ENCODE results near the gene IFNLR1. TPM values are rescaled to one million over a fixed set of nuclear protein-coding genes. Genes with fewer than 3 reads are reported as not detected.

The IFNLR1 gene
- total RNA-seq, 1 experiment from 2014 or later = 4.1 TPM

DNA sequence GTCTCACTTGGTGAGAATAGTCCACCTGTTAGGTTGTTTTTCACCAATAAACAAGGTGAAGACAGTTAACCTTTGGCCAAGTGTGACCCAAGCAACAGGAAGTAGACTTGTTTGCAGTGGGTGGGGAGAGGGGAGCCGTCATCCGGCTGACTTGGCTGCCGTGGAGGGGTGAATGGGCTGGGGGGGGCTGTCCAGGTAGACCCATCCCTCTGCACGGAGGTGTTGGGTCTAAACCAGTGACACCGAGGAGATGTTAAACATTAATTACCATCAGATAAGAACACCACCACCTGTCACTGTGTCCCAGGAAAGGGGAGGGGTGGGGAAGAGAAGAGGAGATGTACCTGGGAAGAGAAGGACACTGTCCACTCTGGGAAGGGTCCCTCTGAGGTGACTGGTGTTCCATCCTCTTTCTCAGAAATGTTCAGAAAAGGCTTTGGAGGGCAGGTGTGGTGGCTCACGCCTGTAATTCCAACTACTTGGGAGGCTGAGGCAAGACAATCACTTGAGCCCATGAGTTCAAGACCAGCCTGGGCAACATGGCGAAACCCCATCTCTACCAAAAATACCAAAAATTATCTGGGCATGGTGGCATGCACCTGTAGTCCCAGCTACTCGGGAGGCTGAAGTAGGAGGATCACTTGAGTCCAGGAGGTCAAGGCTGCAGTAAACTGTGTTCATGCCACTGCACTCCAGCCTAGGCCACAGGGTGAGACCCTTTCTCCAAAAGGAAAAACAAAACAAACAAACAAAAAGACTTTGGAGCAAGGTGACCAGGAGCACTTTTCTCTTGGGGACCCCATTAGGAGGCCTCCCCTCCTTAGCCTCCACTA is 68.5 kb downstream of the IFNLR1 start:
- DNase-seq (ENCODE audit: low read depth) = no peak
- in situ Hi-C loops (cut with HindIII; ENCODE audit: low pct_unique_long_range_greater_than_20kb, low sequenced_read_pairs) = no loop called here

- in situ Hi-C loops (cut with HindIII; ENCODE audit: low pct_unique_long_range_greater_than_20kb, low sequenced_read_pairs) = no loop called here
Observed at GRCh38 chr1:24117722-24118409, 69.2 kb downstream of the IFNLR1 start.

DNA sequence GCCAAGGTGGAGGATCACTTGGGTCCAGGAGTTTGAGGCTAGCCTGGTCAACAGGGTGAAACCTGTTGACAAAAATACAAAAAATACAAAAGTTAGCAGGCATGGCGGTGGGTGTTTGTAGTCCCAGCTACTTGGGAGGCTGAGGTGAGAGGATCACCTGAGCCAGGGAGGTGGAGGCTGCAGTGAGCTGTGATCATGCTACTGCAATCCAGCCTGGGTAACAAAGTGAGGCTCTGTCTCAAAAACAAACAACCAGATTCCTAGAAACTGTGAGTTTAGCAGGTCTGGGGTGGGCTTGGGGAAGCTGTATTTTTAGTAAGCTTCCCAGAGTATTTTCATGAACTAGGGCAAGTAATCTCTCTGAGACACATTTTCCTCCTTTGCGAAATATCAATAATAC is 70.0 kb downstream of the IFNLR1 start:
- in situ Hi-C loops (cut with HindIII; ENCODE audit: low pct_unique_long_range_greater_than_20kb, low sequenced_read_pairs) = no loop called here
- no peak for DNase-seq (ENCODE audit: low read depth)

More at GRCh38 chr1:24117722-24118409, 69.2 kb downstream of the IFNLR1 start:
- peak; percentile 87 for DNase-seq (ENCODE audit: low read depth)

- no peak for DNase-seq (ENCODE audit: low read depth)
- in situ Hi-C loops (cut with HindIII; ENCODE audit: low pct_unique_long_range_greater_than_20kb, low sequenced_read_pairs) = no loop called here
Observed at GRCh38 chr1:24114753-24115152, 72.3 kb downstream of the IFNLR1 start.

DNA sequence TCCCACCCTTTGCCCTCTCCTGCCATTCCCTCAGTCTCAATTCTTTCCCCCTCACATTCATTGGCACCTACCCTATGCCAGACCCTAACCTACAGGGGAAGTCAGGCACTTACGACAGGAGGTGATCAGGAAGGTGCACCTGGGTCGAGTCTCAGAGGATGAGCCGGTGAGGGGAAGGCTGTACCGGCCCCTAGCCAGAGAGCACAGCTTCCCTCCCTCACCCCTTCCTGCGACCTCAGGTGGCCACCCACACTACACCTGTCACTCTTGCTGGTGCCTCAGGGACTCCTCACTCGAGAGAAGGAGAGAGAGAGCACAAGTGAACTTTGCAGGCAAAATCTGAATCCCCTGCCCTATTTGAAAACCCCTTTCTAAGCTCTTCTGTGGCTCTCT is 73.5 kb downstream of the IFNLR1 start:
- DNase-seq (ENCODE audit: low read depth) = no peak
- in situ Hi-C loops (cut with HindIII; ENCODE audit: low pct_unique_long_range_greater_than_20kb, low sequenced_read_pairs) = no loop called here

DNA sequence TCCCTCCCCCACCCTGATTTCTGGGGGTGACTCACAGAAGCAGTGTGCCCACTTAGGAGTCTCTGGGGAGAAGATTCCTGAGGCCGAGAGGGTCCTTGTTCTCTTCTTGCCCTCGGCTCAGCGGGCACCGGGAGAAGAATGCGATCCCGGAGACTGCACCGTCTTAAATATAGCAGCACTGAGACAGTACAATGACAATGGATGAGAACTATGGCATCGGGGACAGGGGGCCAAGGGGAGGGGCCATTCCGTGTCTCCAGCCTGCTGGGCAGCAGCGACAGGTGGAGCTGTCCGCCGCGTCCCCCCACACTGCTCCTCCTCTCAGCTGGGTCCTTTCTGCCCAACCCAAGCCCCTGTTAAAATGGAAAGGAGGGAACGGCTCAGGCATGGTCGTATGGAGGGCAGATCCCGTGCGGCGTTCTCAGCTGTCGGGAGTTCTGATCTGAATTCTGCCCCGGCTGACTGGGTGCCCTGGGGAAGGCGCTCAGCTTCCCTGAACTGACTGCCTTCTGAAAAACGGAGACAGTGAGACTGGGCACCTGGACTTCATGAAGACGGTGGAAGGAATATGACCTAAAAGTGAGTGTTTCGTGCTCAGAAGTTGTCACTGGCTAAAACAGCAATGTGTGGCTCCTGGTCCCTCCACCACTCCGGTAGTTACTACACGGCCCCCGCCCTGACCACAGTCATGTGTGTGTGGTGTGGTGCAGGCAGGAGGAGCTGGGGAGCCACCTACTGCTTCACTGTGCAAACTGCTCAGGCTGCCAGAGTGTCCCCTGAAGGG is 74.9 kb downstream of the IFNLR1 start, which contains the start of gene MYOM3:
Gene MYOM3 (minus strand): TSS at position 140 of the 784 bp plus-strand sequence. CDS start 3,499 bp downstream, outside the sequence.
- peak; percentile 57 for DNase-seq (ENCODE audit: low read depth)
- in situ Hi-C loops (cut with HindIII; ENCODE audit: low pct_unique_long_range_greater_than_20kb, low sequenced_read_pairs) = no loop called here

DNA sequence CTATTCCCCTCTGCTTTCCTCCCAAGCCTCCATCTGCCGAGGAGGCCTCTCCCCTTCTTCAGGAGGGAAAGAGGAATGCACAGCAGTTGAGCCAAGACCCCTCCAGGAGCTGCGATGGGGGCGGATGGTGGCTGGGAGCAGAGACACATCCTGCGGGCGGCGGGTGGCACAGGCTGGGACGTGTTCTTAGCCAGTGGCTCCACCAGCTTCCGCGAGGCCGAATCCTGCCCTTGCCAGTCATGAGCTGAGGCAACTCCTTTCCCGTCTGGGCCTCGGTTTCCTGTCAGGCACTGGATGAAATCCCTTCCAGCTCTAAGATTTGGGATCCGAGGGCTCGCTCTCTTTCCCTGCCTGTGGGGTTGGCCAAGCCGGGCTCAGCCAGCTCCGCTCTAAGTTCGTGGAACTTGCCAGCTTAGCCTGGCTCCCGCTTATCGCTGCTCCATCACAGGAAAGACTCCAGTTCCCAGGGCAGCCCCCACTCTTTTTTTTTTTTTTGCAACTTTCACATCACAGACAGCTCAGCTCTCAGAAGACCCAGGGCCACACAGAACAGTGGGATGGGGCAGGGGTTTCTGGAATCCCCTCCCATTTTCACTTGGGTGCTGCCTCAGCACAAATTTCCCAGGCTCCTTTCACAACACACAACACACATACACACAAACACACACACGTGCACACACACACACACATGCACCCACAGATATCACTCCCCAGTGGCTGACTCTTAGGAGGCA is 75.7 kb downstream of the IFNLR1 start:
- in situ Hi-C loops (cut with HindIII; ENCODE audit: low pct_unique_long_range_greater_than_20kb, low sequenced_read_pairs) = no loop called here

GRCh38 chr1:24110642-24111261 is 76.3 kb downstream of the IFNLR1 start:
- DNase-seq (ENCODE audit: low read depth) = no peak
- in situ Hi-C loops (cut with HindIII; ENCODE audit: low pct_unique_long_range_greater_than_20kb, low sequenced_read_pairs) = no loop called here

More for the DNA sequence above, 75.7 kb downstream of the IFNLR1 start:
- DNase-seq (ENCODE audit: low read depth) = no peak

- DNase-seq (ENCODE audit: low read depth) = no peak
- in situ Hi-C loops (cut with HindIII; ENCODE audit: low pct_unique_long_range_greater_than_20kb, low sequenced_read_pairs) = no loop called here
Observed at GRCh38 chr1:24109686-24110475, 77.2 kb downstream of the IFNLR1 start.

DNA sequence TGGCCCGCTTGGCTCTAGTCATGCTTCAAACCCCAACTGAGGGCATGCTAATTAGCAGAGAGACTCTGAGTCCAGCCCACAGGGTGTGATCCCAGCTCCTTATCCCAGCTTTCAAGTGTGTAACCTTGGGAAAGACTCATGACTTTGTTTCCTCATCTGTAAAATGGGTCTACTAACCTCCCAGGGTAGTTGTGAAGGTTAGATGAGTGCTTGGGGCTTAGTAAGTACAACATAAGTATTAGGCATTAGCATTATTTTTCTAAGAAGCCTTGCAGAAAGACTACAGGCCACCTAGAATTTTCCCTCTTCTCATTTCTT is 78.0 kb downstream of the IFNLR1 start:
- DNase-seq (ENCODE audit: low read depth) = no peak
- in situ Hi-C loops (cut with HindIII; ENCODE audit: low pct_unique_long_range_greater_than_20kb, low sequenced_read_pairs) = no loop called here

- DNase-seq (ENCODE audit: low read depth) = peak; percentile 87
- in situ Hi-C loops (cut with HindIII; ENCODE audit: low pct_unique_long_range_greater_than_20kb, low sequenced_read_pairs) = no loop called here
Observed at GRCh38 chr1:24108334-24109165, 78.5 kb downstream of the IFNLR1 start.

- in situ Hi-C loops (cut with HindIII; ENCODE audit: low pct_unique_long_range_greater_than_20kb, low sequenced_read_pairs) = no loop called here
- peak; percentile 71 for DNase-seq (ENCODE audit: low read depth)
Observed at GRCh38 chr1:24107462-24108138, 79.5 kb downstream of the IFNLR1 start.

GRCh38 chr1:24105368-24106160 is 81.5 kb downstream of the IFNLR1 start:
- in situ Hi-C loops (cut with HindIII; ENCODE audit: low pct_unique_long_range_greater_than_20kb, low sequenced_read_pairs) = no loop called here
- no peak for DNase-seq (ENCODE audit: low read depth)

- DNase-seq (ENCODE audit: low read depth) = no peak
- in situ Hi-C loops (cut with HindIII; ENCODE audit: low pct_unique_long_range_greater_than_20kb, low sequenced_read_pairs) = no loop called here
Observed at GRCh38 chr1:24104854-24105253, 82.2 kb downstream of the IFNLR1 start.

All from Caki2 (cell line).